Measurements from ENCODE around the gene MAGEA1.
"Not testable (repeated sequence)": the region's sequence is repeated elsewhere in the genome, so short reads cannot be mapped to it uniquely, and the experiment has no call there.

The MAGEA1 gene

DNA sequence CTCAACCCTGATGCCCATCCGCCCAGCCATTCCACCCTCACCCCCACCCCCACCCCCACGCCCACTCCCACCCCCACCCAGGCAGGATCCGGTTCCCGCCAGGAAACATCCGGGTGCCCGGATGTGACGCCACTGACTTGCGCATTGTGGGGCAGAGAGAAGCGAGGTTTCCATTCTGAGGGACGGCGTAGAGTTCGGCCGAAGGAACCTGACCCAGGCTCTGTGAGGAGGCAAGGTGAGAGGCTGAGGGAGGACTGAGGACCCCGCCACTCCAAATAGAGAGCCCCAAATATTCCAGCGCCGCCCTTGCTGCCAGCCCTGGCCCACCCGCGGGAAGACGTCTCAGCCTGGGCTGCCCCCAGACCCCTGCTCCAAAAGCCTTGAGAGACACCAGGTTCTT lies at the start of gene MAGEA1:
Gene MAGEA1, plus strand, starts transcription at position 154 of the 400 bp plus-strand sequence. CDS start 3,106 bp downstream, outside the sequence.
- DNase-seq (ENCODE audit: low spot score) = no peak

GRCh38 chrX:153132924-153133323 lies 46.2 kb upstream of the MAGEA1 start:
- DNase-seq (ENCODE audit: low spot score) = not testable (repeated sequence)

- DNase-seq (ENCODE audit: low spot score) = not testable (repeated sequence)
These were observed 40.0 kb upstream of the MAGEA1 start for GRCh38 chrX:153139074-153139473.

GRCh38 chrX:153146288-153146687 lies 32.8 kb upstream of the MAGEA1 start:
- not testable (repeated sequence) for DNase-seq (ENCODE audit: low spot score)

DNA sequence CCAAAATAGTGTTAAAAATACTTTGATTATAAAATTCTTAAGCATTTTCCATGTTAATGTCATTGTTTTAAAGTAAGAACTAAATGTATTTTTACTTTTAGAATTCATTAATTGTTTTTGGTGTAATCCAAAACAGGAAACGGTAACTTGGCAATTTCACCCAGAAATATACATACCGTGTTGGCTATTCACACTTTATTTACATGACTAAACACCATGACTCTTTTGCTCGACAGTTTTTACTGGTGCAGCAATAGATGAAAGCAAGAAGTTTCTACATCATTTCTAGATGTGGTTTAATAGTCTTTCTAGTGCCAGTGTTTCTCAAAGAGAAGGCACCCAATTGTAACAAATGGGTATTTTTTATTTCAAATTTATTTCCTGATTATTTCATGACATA lies 25.6 kb upstream of the MAGEA1 start:
- DNase-seq (ENCODE audit: low spot score) = no peak

DNA sequence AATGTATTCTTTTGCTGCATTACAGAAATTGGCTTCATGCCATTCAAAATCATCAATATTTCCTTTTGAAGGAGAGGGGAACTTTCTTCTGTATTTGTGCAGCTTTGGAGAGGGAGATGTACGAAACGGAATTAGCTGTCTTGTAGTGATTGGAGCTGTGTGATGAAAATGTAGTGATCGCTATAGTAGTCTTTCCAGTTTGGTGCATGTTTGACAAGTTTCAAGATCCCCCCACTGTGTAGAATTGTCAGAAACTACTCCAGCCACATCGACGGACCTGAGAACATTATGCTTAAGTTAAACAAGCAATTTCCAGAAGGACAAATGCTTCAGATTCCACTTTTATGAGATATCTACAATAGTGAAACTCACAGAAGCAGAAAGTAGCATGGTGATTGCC lies 21.6 kb upstream of the MAGEA1 start:
- DNase-seq (ENCODE audit: low spot score) = no peak

DNA sequence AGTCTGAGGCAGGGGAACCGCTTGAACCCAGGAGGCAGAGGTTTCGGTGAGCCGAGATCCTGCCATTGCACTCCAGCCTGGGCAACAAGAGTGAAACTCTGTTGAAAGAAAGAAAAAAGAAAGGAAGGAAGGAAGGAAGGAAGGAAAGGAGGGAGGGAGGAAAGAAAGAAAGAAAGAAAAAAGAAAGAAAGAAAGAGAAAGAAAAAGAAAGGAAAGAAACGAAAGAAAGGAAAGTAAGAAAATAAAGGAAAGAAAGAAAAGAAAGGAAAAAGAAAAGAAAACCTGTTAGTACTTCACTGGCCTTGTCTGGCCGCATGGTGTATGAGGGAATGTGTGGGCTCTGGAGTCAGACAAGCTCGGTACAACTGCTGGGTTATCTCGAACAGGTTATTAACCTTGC lies 20.8 kb upstream of the MAGEA1 start:
- no peak for DNase-seq (ENCODE audit: low spot score)

DNA sequence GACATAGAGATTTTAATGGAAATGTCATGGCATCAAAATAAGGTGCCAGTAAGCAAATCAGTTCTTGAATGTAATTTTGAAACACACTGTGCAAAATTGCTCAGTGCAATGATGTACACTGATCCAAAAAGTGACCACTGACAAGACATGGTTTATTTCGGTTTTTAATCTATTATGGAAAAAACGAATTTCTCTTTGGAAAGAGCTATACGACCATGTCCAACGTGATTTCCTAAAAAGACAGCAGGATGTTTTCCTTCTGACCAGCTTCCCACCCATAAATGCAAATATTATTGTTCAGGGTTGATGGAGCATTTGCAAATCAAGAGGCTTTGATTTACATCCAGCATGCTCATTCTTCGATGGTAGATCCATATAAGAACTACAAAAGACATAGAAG lies 17.1 kb upstream of the MAGEA1 start:
- no peak for DNase-seq (ENCODE audit: low spot score)

DNA sequence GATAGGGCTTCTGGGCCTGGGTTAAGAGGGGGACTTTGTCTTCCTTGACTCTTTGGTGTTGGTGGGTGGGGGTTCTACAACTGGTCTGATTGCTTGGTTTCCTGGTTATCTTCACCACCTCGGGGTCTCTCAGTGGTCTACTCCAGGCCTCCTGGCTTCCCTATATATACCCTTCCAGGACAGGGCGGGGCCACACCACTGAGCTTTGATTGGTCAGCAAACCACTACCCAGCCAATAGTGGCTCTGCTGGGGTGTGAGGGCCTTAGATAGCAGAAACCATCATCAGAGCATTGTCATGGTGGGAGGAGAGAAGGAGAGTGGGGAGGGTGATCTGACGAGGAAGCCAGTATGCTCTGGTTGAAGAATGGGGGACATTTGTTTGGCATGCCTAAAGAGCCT lies 14.4 kb upstream of the MAGEA1 start:
- no peak for DNase-seq (ENCODE audit: low spot score)

DNA sequence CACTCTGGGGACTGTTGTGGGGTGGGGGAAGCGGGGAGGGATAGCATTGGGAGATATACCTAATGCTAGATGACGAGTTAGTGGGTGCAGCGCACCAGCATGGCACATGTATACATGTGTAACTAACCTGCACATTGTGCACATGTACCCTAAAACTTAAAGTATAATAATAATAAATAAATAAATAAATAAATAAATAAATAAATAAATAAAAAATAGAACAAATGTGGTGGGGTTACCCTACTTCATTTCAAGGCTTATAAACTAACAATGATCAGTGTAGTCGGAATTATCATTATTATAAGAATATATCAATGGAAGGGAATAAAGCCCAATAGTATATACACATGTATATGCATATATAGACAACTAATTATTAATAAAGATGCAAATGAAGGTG lies 10.7 kb upstream of the MAGEA1 start:
- DNase-seq (ENCODE audit: low spot score) = not testable (repeated sequence)

GRCh38 chrX:153181822-153182221 lies 2.7 kb downstream of the MAGEA1 start:
- no peak for DNase-seq (ENCODE audit: low spot score)

GRCh38 chrX:153184787-153185186 lies 5.7 kb downstream of the MAGEA1 start:
- DNase-seq (ENCODE audit: low spot score) = no peak

GRCh38 chrX:153190381-153190780 lies 11.3 kb downstream of the MAGEA1 start:
- DNase-seq (ENCODE audit: low spot score) = no peak

DNA sequence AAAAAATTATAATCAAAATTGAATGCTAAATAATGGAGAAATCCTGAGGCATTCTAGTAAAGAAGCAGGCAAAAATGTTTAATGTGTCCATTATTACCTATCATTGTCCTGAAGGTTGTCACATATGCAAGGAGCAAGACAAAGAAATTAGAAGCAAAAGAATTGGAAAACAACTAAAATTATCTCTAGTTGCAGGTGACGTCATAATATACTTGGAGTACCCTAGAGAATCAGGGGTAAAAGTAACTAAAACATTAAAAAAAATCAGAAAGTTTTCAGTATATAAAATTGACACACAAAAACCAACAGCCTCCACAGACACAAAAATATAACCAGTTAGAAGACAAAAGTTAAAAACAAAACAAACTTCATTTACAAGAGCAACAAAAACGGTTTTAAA lies 21.4 kb downstream of the MAGEA1 start:
- no peak for DNase-seq (ENCODE audit: low spot score)

DNA sequence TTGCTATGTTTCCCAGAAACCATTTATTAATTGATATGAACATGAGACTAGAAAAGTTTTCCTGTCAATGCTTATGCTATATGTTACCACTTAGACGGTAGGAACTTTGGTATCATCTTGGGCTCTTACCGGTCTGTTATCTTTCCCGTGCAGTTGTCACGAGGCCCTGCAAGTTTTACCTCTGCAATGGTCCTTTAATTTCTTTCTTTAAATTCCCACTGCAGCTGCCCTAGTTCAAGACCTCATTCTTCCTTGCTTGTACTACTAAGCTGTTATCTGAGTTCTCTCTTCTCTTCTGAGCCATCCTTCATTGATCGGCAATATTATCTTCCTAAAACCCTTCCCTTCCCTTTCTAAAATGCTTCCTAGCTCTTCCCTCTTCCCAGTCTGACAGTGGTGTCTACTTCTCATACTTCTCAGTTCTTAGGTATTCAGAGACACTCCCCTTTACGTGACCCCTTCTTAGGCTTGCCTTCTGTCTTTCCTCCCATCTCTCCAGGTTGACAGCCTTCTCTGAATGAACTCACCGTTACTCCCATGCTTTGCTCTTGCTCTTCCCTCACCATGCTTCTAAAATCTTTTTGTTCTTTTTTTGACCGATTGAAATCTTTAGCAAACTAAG lies 27.5 kb downstream of the MAGEA1 start:
- no peak for DNase-seq (ENCODE audit: low spot score)

- DNase-seq (ENCODE audit: low spot score) = no peak
These were observed 30.3 kb downstream of the MAGEA1 start for GRCh38 chrX:153209347-153209746.

DNA sequence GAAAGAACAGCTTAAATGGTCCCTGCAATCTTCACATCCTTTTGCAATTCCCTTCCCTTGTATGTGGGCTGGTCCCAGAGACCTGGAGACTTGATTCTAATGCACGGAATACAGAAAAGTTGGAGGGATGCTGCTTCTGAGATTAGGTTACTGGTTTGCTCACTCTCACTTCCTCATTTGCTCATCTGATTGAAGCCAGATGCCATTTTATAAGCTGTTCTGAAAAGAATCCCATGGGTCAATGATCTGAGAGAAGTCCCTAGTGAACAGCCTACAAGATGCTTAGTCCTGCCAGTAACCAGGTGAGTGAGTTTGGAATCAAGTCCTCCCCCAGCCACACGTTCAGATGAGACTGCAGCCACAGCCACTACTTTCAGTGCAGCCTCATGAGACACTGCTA lies 35.9 kb downstream of the MAGEA1 start:
- no peak for DNase-seq (ENCODE audit: low spot score)

GRCh38 chrX:153216926-153217325 lies 37.8 kb downstream of the MAGEA1 start:
- DNase-seq (ENCODE audit: low spot score) = no peak

DNA sequence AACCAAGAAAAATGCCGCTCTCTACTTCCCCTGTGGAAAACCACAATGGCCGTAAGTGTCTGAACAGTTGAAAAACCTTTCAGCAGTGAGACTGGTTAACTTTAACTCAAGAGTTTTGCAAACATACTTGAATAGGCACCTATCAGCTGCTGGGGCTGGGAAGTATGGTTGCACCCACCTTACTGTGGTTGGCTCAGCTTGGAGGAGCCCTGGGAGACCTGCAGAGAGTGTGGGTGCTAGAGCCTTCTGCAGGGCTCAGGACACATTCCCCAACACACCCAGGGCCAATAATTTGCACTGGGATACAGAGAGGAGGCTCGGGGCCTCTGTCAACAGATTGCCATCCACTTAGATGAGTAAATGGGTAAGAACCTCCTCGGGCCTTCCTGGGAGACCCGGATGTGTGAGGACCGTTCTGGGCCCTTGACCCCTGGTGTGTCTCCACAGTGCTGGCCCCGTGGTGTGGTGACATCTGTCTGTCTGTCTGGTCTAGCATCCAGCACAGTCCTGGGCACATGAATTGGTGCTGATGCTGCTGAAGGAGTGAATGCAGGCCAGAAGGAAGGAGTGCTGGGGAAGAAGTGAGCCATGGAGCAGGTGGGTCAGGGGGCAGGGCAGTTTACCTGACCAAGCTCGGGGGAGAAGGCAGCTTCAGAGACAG lies 46.5 kb downstream of the MAGEA1 start:
- DNase-seq (ENCODE audit: low spot score) = no peak

- DNase-seq (ENCODE audit: low spot score) = no peak
These were observed 47.5 kb downstream of the MAGEA1 start for GRCh38 chrX:153226344-153227185.

Measured in CD4-positive, alpha-beta T cell treated with Interleukin-2 at 100 ng/mL for 4 hours (primary cell).